ENCODE data around the gene CD200R1L. TPM values are rescaled to one million over a fixed set of nuclear protein-coding genes. Genes with fewer than 3 reads are reported as not detected.

CD200R1L gene
- total RNA-seq, 1 experiment from 2014 or later = not detected

GRCh38 chr3:112770951-112771350 is 75.7 kb downstream of the CD200R1L start:
- H3K36me3 Mint-ChIP-seq (ENCODE audit: insufficient read depth in 1 of 3, low read depth in 3 of 3) = no peaks in the 10 kb centered on the region

More at GRCh38 chr3:112770951-112771350, 75.7 kb downstream of the CD200R1L start:
- Histone ChIP-seq H2BK5ac (ENCODE audit: insufficient read length, low read length) (no peak overlapping the region), H2BK15ac (ENCODE audit: low read depth, low read length) (no peak overlapping the region), H2BK12ac (ENCODE audit: insufficient read length, low read depth, low read length) (no peak overlapping the region), H3K27me3 (ENCODE audit: insufficient read depth, low read length) (no peaks in the 10 kb centered on the region), H3K9ac (ENCODE audit: extremely low read depth, insufficient read length, low read length) (no peak overlapping the region), H4K20me1 (ENCODE audit: control insufficient read depth, insufficient read depth, insufficient read length) (no peaks in the 10 kb centered on the region), H3K4ac (ENCODE audit: low read depth, low read length) (no peak overlapping the region), H3K18ac (ENCODE audit: insufficient read length, low read depth, low read length) (no peak overlapping the region), H3K9me3 (ENCODE audit: control insufficient read depth, low read depth, low read length) (no peaks in the 10 kb centered on the region), H4K91ac (ENCODE audit: insufficient read length, low read depth, low read length) (no peak overlapping the region), H4K5ac (ENCODE audit: insufficient read length, low read depth, low read length) (no peak overlapping the region), H4K8ac (replicated peaks; ENCODE audit: insufficient read length, low read depth, low read length) (no peak overlapping the region), H3K56ac (ENCODE audit: insufficient read length, low read depth, low read length) (no peak overlapping the region), H2BK120ac (ENCODE audit: low read depth, low read length, poor library complexity, severe bottlenecking) (no peak overlapping the region), H3K4me1 (ENCODE audit: insufficient read depth, low read length) (no peaks in the 10 kb centered on the region; the same call in 1 of the 2 replicates), H3K79me2 (ENCODE audit: insufficient read depth, low read length) (no peaks in the 10 kb centered on the region), H3K79me1 (ENCODE audit: insufficient read depth, low read depth, low read length, poor library complexity, severe bottlenecking) (no peaks in the 10 kb centered on the region), H2AFZ (ENCODE audit: low read length) (no peak overlapping the region), H3K27ac (ENCODE audit: insufficient read length, low read depth, low read length) (no peak overlapping the region), H3K14ac (ENCODE audit: insufficient read depth, low read length) (no peak overlapping the region), H3K23me2 (ENCODE audit: insufficient read length, low read depth, low read length, poor library complexity, severe bottlenecking) (no peaks in the 10 kb centered on the region), H2AK5ac (ENCODE audit: insufficient read length, low read length) (no peak overlapping the region), H3K23ac (ENCODE audit: insufficient read length, low read depth, low read length) (no peak overlapping the region), H3K4me2 (ENCODE audit: insufficient read depth, insufficient read length, low read length) (no peak overlapping the region), H2BK20ac (ENCODE audit: low read depth, low read length, poor library complexity, severe bottlenecking) (no peak overlapping the region), H3T11ph (ENCODE audit: low read length) (no peak overlapping the region)
- no peaks in the 10 kb centered on the region for H3K27me3 Mint-ChIP-seq (ENCODE audit: low read depth)
- H3K4me1 Mint-ChIP-seq = peaks cover 8 to 9% of the 10 kb centered on the region in 2 experiments
- H3K9me3 Mint-ChIP-seq = no peaks in the 10 kb centered on the region
- no peak overlapping the region for H3K4me3 Mint-ChIP-seq
- H3K27ac Mint-ChIP-seq = peak overlapping the region in 2 of 3 experiments; percentile 24 to 48; a peak in 1 of 7 replicates
- WGBS (ENCODE audit: extremely low coverage, insufficient read length, low lambda C conversion rate) = no CpG with 5 or more reads among the region's 2 CpGs
- no peak for DNase-seq
- no peak for TF ChIP-seq CTCF (conservative IDR thresholded peaks at IDR 0.05)
